VCaP (cell line): ENCODE measurements around the gene HSF2BP.
A peak's percentile ranks its signal among the peaks of the same experiment; 100 is the strongest.

Source experiments
- H3K27ac ChIP-seq: fragments of 450-650 bp; 2 replicates; pipeline ENCODE4 v1.5.1; 2017
- TF ChIP-seq, protein P1 (sequence below): fragments of 450-650 bp; conservative IDR thresholded peaks from 2 replicates; pipeline ENCODE4 v1.5.1; 2017; ENCODE audit warnings: mild to moderate bottlenecking, moderate library complexity

The HSF2BP gene

DNA sequence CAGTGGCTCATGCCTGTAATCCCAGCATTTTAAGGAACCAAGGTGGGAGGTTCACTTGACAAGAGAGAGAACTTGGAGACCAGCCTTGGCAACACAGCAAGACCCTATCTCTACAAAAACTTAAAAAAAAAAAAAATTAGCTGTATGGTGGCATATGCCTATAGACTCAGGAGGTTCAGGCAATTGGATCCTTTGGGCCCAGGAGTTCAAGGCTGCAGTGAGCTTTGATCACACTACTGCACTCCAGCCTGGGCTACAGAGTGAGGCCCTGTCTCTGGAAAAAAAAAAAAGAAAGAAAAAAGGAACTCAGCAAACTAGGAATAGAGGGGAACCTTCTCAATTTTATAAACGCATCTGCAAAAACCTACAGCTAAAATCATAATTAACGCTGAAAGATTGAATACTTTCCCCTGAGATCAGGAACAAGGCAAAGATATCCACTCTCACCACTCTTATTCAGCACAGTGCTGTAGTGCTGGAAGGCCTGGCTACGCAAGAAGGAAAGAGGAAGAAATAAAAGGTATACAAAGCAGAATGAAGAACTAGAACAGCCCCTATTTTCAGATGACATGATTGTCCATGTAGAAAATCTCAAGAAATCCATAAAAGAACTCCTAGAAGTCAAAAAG is 21.6 kb downstream of the HSF2BP start:
- TF ChIP-seq, protein P1, sequence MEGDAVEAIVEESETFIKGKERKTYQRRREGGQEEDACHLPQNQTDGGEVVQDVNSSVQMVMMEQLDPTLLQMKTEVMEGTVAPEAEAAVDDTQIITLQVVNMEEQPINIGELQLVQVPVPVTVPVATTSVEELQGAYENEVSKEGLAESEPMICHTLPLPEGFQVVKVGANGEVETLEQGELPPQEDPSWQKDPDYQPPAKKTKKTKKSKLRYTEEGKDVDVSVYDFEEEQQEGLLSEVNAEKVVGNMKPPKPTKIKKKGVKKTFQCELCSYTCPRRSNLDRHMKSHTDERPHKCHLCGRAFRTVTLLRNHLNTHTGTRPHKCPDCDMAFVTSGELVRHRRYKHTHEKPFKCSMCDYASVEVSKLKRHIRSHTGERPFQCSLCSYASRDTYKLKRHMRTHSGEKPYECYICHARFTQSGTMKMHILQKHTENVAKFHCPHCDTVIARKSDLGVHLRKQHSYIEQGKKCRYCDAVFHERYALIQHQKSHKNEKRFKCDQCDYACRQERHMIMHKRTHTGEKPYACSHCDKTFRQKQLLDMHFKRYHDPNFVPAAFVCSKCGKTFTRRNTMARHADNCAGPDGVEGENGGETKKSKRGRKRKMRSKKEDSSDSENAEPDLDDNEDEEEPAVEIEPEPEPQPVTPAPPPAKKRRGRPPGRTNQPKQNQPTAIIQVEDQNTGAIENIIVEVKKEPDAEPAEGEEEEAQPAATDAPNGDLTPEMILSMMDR, result no peak
- no peak overlapping the region for H3K27ac ChIP-seq

DNA sequence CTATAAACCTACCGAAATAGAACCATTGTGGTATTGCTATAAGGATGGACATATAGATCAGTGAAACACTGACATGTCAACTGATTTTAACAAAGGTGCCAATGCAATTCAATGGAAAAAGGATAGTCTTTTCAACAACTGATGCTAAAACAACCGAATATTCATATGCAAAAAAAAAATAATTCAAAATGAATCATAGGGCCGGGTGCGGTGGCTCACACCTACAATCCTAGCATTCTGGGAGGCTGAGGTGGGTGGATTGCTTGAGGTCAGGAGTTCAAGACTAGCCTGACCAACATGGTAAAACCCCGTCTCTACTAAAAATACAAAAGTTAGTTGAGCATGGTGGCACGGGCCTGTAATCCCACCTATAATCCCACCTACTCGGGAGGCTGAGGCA is 23.9 kb downstream of the HSF2BP start:
- H3K27ac ChIP-seq, result no peak overlapping the region
- TF ChIP-seq, protein P1, result no peak

DNA sequence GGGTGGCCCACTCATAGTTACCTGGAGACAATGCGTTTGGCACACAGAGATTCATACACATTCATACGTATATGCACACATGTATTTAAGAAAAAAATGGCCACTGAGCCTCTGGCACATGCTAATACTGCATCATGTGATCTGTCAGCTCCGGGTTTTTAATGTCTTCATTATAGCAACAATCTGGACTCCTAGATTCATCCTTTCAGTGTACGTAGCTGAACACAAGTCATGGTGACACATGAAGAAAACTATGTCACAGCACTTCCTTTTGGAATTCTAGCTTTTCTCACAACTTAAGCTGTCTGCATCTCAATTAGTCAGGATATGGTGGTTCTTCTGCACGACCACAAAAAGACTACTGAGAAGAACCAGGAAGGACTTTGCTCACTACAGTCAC is 24.7 kb downstream of the HSF2BP start:
- TF ChIP-seq, protein P1, result no peak
- no peak overlapping the region for H3K27ac ChIP-seq

DNA sequence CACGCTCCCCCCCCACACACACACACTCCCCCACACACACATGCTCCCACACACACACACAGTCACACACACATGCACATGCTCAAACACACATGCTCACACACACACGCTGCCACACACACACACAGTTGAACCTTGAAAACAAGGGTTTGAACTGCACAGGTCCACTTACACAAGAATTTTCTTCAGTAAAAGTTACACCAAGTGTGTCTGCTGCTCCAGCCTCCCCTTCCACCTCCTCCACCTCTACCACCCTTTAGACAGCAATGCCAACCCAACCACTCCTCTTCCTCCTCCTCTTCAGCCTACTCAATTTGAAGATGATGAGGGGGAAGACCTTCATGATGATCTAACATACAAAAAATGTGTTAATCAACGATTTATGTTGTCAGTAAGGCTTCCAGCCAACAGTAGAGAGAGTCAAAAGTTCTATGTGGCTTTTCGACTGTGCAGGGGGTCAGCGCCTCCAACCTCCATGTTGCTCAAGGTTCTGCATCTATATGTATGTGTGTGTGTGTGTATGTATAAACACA is 26.8 kb downstream of the HSF2BP start:
- TF ChIP-seq, protein P1, result no peak
- H3K27ac ChIP-seq, result no peak overlapping the region

DNA sequence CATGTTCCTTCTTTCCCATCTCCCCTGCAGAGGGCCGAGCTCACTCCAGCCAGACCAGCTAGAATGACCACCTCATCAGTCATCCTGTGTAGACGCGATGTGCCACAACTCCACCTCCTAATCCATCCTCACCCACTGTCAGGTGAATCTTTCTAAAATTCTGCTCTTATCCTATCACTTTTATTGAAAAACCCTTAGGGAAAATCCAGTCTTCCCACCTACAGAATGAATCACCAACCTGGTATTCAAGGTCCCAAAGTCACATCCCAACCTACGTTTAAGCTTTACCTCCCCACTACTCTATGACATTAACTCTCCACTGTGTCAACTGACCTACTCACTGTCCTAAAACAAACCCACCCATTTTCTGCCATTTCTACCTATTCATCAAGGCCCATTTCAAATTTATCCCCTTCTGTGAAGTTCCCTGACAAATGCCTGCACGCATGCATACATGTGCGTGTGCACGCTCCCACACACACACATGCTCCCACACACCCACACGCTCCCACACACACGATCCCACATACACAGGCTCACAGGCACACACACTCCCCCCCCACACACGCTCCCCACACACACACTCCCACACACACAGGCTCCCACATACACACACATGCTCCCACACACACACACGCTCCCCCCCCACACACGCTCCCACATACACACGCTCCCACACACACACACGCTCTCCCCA is 27.7 kb downstream of the HSF2BP start:
- H3K27ac ChIP-seq, result no peak overlapping the region
- TF ChIP-seq, protein P1, result no peak

DNA sequence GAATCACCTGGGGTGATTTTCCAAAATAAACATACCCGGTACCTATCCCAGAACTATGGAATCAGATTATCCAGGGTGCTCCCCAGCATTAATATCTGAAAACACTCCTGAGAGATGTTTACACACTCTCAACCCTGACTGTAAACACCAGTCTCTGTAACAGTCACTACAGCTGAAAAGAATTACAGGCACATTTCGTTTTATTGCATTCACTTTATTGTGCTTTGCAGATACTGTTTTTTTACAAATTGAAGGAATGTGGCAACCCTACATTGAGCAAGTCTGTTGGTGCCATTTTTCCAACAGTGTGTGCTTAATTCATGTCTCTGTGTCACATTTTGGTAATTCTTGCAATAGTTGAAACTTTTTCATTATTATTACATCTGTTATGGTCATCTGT is 31.8 kb downstream of the HSF2BP start:
- H3K27ac ChIP-seq, result peak overlapping the region; percentile 5; the same call in 1 of the 2 replicates

DNA sequence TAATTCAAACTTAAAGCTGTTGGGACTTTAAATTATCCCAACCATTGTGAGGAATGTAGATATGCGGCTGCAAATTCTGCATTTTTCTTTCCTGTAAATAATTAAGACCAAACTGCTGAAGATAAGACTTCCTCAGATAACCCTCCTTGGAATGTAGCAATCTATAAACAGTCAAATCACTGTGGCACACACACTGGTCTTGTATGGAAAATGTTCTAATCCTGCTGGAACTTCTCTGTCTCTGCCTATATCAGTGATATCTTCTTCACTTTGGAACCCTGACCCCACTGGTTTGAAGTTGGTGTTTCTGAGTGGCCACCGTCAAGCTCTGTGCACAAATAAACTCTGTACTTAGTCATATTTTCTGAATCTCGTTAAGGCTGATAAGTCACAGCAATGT is 32.9 kb downstream of the HSF2BP start:
- TF ChIP-seq, protein P1, result no peak
- H3K27ac ChIP-seq, result no peak overlapping the region

More for the DNA sequence above, 31.8 kb downstream of the HSF2BP start:
- TF ChIP-seq, protein P1, result no peak
